ENCODE data around the gene TMEM266.

DNA sequence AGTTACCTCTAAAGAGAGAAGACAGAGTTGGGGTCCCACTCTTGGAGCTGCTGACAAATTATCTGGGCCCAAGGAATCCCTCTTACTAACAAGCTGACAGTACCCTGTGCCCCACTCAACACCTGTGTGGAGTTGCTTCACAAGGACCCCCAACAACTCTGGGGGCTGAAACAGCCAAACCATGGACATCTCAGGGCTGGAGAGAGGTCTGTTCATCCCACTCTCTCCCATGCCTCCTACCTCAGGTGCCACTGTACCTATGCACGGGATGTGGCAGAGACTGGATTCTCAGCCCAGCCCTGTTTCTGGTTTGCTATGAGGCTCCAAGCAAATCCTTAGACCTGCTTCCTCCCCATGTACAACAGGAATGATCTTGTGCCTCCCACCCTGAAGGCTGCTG, 149.7 kb downstream of the TMEM266 start:
- no peak for TF ChIP-seq CTCF (conservative IDR thresholded peaks at IDR 0.05; ENCODE audit: low read depth, low read length)
- no peak for TF ChIP-seq EZH2 (IDR thresholded peaks at IDR 0.05; ENCODE audit: low read length, unreplicated experiment)
- no peak for TF ChIP-seq EZH2phosphoT487 (IDR thresholded peaks at IDR 0.05; ENCODE audit: borderline replicate concordance, low read length)
